Tongue (tissue), 3 donors: ENCODE results near the gene CEBPE. TPM values are rescaled to one million over a fixed set of nuclear protein-coding genes. Genes with fewer than 3 reads are reported as not detected.
A peak's percentile ranks its signal among the peaks of the same experiment; 100 is the strongest.

Experiments
- DNase-seq: peaks from one replicate; pipeline ENCODE4 v3.0.0-alpha.2; 2015
- small RNA-seq: library from RNA; depleted of rRNA; stranded (forward); fragments of <200 nt; gene quantifications from one replicate; pipeline ENCODE3, GENCODE V24; 2014; ENCODE audit warnings: low replicate concordance
- total RNA-seq: library from RNA; depleted of rRNA; stranded (reverse); fragments of >200 nt; gene quantifications from one replicate; pipeline ENCODE4 v1.2.3, GENCODE V29; 2014

The CEBPE gene
- total RNA-seq, 1 donor from 2014 or later, result not detected

- peak; percentile 59 for DNase-seq
Observed at GRCh38 chr14:23076785-23077408, 42.2 kb downstream of the CEBPE start.

- no peak for DNase-seq
Observed at GRCh38 chr14:23074906-23075305, 44.1 kb downstream of the CEBPE start.

- DNase-seq, result peak; percentile 33
Observed at GRCh38 chr14:23071921-23072539, 47.0 kb downstream of the CEBPE start.

DNA sequence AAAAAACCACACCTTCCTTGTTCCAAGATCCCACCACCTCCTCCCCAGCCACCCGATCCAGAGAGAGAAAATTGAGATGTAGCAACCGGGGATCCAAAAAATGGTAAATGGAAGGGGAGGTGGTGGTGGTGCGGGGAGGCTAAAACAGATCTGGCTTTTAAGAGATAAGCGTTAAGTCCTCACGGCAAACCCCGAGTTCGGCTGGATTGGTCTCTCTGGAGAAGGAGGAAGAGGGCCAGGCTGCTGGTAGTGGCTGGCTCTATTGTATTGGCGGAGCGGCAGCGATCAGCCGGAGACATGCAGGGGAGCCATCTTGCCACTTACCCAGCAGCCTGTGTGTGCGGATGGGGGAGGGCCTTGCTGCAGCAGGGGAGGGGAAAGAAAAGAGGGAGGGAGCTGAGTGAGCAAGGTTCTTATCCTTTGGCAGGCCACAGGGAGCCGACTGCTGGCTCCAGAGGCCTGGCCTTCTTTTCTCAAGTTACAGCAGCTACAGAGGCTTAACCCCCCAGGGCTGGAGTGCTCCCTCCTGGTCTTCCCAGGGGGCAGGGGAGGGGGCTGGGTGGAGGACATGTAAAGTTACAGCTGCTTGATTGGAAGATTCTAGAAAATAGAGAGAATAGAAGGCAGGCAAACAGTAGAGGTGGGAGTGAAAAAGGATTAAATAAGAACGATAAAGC is 47.7 kb downstream of the CEBPE start:
- peak; percentile 95 for DNase-seq

- peak; percentile 22 for DNase-seq
Observed at GRCh38 chr14:23070262-23071129, 48.6 kb downstream of the CEBPE start.

GRCh38 chr14:23069413-23069806 is 49.6 kb downstream of the CEBPE start:
- no peak for DNase-seq

GRCh38 chr14:23068789-23069412 is 50.2 kb downstream of the CEBPE start:
- peak; percentile 96 for DNase-seq

- no peak for DNase-seq
Observed at GRCh38 chr14:23067847-23068788, 50.9 kb downstream of the CEBPE start.

Small RNA genes lying within 50 kb of the gene (small RNA-seq; reads per million reads assigned to genes)
- gene RNU6-1138P, result not detected

Other genes with a start within 250 kb of the CEBPE start
- gene LRP10, start 247.5 kb downstream of the CEBPE start, total RNA-seq, result 30.5 TPM
- 0.72 TPM for gene REM2, start 236.0 kb downstream of the CEBPE start, total RNA-seq
- 162 TPM for gene RBM23, start 200.1 kb downstream of the CEBPE start, total RNA-seq
- gene PRMT5, start 189.9 kb downstream of the CEBPE start, total RNA-seq, result 64.8 TPM
- 60.3 TPM for gene HAUS4, start 162.2 kb downstream of the CEBPE start, total RNA-seq
- gene AJUBA, start 136.7 kb downstream of the CEBPE start, total RNA-seq, result 47.2 TPM
- 13.5 TPM for gene C14orf93, start 109.1 kb downstream of the CEBPE start, total RNA-seq
- gene PSMB5, start 84.4 kb downstream of the CEBPE start, total RNA-seq, result 190 TPM
- not detected for gene PSMB11, start 77.0 kb downstream of the CEBPE start, total RNA-seq
- 4.5 TPM for gene CDH24, start 61.7 kb downstream of the CEBPE start, total RNA-seq
- gene ACIN1, start 24.1 kb downstream of the CEBPE start, total RNA-seq, result 103 TPM
- 25.5 TPM for gene C14orf119, start 23.8 kb downstream of the CEBPE start, total RNA-seq
- not detected for gene CIROP, start 14.3 kb downstream of the CEBPE start, total RNA-seq
- 5.6 TPM for gene SLC7A8, start 64.4 kb upstream of the CEBPE start, total RNA-seq
- not detected for gene RNF212B, start 118.7 kb upstream of the CEBPE start, total RNA-seq
- gene HOMEZ, start 166.9 kb upstream of the CEBPE start, total RNA-seq, result 6.7 TPM
- 12.4 TPM for gene PPP1R3E, start 183.6 kb upstream of the CEBPE start, total RNA-seq
- gene BCL2L2, start 187.6 kb upstream of the CEBPE start, total RNA-seq, result 24.1 TPM
- 55.6 TPM for gene PABPN1, start 202.2 kb upstream of the CEBPE start, total RNA-seq
- gene SLC22A17, start 233.6 kb upstream of the CEBPE start, total RNA-seq, result 30.5 TPM
- gene EFS, start 245.9 kb upstream of the CEBPE start, total RNA-seq, result 28.2 TPM